MCF 10A (cell line): Measurements from ENCODE around the gene SDSL. TPM values are rescaled to one million over a fixed set of nuclear protein-coding genes. Genes with fewer than 3 reads are reported as not detected.

ENCODE experiments used
- BruUV-seq: library from RNA; stranded (reverse); fragments of 400-500 nt; replicated peaks from 2 replicates; lab custom pipeline; 2021; lab: Mats Ljungman, UMichigan
- CTCF ChIA-PET: fragments of 300-600 bp; sonication (Branson Sonifier 250); formaldehyde crosslinking; extraction: SDS; loops from one replicate; lab custom pipeline; 2021; ENCODE audit warnings: antibody characterized with exemption, inconsistent platforms; lab: Yijun Ruan, JAX
- POLR2A ChIA-PET: fragments of 300-600, 350-650 bp; sonication (Branson Sonifier 250); formaldehyde crosslinking; extraction: SDS; loops from one replicate; lab custom pipeline; 2020; ENCODE audit warnings: antibody characterized with exemption, inconsistent platforms; lab: Yijun Ruan, JAX
- DNase-seq: peaks from one replicate; pipeline ENCODE4 v3.0.0-alpha.2; 2018; ENCODE audit not compliant: unreplicated experiment
- H3K27ac Mint-ChIP-seq: one replicate; pipeline ENCODE4 v1.8.0; 2022; ENCODE audit warnings: mild to moderate bottlenecking, low read depth, mixed read lengths; ENCODE audit not compliant: unreplicated experiment
- H3K27me3 Mint-ChIP-seq: one replicate; pipeline ENCODE4 v1.8.0; 2022; ENCODE audit warnings: mixed read lengths; ENCODE audit not compliant: insufficient read depth, unreplicated experiment
- H3K36me3 Mint-ChIP-seq: one replicate; pipeline ENCODE4 v1.8.0; 2022; ENCODE audit warnings: mild to moderate bottlenecking, moderate library complexity, mixed read lengths; ENCODE audit not compliant: insufficient read depth, unreplicated experiment
- H3K4me1 Mint-ChIP-seq: one replicate; pipeline ENCODE4 v1.8.0; 2022; ENCODE audit warnings: mixed read lengths; ENCODE audit not compliant: insufficient read depth, unreplicated experiment
- H3K4me3 Mint-ChIP-seq: one replicate; pipeline ENCODE4 v1.8.0; 2022; ENCODE audit warnings: mild to moderate bottlenecking, moderate library complexity, mixed read lengths; ENCODE audit not compliant: unreplicated experiment
- H3K9me3 Mint-ChIP-seq: one replicate; pipeline ENCODE4 v1.8.0; 2022; ENCODE audit warnings: mixed read lengths; ENCODE audit not compliant: unreplicated experiment
- intact Hi-C: fragments of 100-400 bp; cut with micrococcal nuclease; formaldehyde crosslinking; loops from 2 replicates; pipeline ENCODE4 v1.14.1; 2022
- total RNA-seq: library from RNA; stranded (reverse); gene quantifications from 2 replicates; pipeline ENCODE4 v1.2.3, GENCODE V29; 2022
- TF ChIP-seq, protein P1 (sequence below): fragments of 200-600 bp; IDR thresholded peaks from one replicate; pipeline ENCODE4 v1.8.0; 2022; ENCODE audit warnings: antibody characterized with exemption, mild to moderate bottlenecking; ENCODE audit not compliant: unreplicated experiment

Gene SDSL
- total RNA-seq, 1 experiment from 2014 or later: 21.1 TPM

DNA sequence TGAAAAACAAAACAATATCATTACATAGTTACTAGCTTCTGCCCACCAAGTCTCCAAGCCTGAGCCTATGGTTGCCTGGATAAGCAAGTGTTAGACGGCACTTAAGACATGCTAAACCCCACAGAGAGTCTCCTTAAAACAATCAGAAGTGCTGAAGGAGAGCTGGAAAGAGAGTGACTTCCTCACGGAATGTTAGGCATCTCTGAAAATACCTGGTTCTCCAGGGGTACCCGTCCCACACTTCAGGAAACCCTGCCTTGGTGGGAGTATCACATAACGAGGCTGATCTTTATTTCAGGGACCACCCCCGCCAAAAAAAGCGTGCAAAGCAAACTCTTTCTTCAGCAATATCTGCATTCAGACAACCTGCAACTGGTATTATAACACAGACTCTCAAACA is 31.1 kb downstream of the SDSL start:
- H3K27me3 Mint-ChIP-seq: peaks cover 31% of the 10 kb centered on the region
- TF ChIP-seq, protein P1, sequence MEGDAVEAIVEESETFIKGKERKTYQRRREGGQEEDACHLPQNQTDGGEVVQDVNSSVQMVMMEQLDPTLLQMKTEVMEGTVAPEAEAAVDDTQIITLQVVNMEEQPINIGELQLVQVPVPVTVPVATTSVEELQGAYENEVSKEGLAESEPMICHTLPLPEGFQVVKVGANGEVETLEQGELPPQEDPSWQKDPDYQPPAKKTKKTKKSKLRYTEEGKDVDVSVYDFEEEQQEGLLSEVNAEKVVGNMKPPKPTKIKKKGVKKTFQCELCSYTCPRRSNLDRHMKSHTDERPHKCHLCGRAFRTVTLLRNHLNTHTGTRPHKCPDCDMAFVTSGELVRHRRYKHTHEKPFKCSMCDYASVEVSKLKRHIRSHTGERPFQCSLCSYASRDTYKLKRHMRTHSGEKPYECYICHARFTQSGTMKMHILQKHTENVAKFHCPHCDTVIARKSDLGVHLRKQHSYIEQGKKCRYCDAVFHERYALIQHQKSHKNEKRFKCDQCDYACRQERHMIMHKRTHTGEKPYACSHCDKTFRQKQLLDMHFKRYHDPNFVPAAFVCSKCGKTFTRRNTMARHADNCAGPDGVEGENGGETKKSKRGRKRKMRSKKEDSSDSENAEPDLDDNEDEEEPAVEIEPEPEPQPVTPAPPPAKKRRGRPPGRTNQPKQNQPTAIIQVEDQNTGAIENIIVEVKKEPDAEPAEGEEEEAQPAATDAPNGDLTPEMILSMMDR: no peak
- no peak overlapping the region for H3K4me3 Mint-ChIP-seq
- no peaks in the 10 kb centered on the region for H3K9me3 Mint-ChIP-seq
- H3K4me1 Mint-ChIP-seq: no peaks in the 10 kb centered on the region
- no peaks in the 10 kb centered on the region for H3K36me3 Mint-ChIP-seq
- DNase-seq: no peak
- no TSS peak for BruUV-seq
- intact Hi-C loops: no loop called here
- H3K27ac Mint-ChIP-seq: no peak overlapping the region
- ChIA-PET CTCF (interaction anchor here (0.6 to 2.7 kb wide), 5 partner anchors 9 to 679 kb away, joined by 3 to 19 read pairs (median 3); no protein-coding TSS in a partner anchor), POLR2A (no interaction called here)

DNA sequence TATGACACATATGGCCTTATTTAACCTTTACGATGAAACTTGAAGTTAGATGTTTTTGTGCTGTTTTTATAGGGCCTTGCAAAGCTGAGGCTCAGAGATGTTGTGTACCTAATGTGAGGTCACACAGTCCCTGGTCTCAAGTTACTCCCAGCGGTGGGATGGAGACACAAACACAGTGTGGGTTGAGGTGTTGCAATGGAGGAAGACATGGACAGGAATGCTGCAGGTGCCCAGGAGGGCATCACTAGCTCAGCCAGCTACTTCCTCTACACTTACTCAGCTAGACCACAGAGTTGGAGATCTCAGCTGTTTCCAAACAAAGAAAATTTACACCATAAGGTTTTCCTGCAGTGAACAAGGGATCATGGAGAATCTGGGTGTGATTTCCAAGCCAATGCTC is 34.0 kb downstream of the SDSL start:
- H3K27me3 Mint-ChIP-seq: peaks cover 50% of the 10 kb centered on the region
- no peaks in the 10 kb centered on the region for H3K4me1 Mint-ChIP-seq
- no peaks in the 10 kb centered on the region for H3K9me3 Mint-ChIP-seq
- ChIA-PET CTCF (interaction anchor here (1.4 kb wide), 1 partner anchor 31 kb away, joined by 6 read pairs; no protein-coding TSS in a partner anchor), POLR2A (no interaction called here)
- H3K4me3 Mint-ChIP-seq: no peak overlapping the region
- H3K27ac Mint-ChIP-seq: no peak overlapping the region
- TF ChIP-seq, protein P1: no peak
- intact Hi-C loops: no loop called here
- no peaks in the 10 kb centered on the region for H3K36me3 Mint-ChIP-seq
- DNase-seq: no peak
- BruUV-seq: no TSS peak

DNA sequence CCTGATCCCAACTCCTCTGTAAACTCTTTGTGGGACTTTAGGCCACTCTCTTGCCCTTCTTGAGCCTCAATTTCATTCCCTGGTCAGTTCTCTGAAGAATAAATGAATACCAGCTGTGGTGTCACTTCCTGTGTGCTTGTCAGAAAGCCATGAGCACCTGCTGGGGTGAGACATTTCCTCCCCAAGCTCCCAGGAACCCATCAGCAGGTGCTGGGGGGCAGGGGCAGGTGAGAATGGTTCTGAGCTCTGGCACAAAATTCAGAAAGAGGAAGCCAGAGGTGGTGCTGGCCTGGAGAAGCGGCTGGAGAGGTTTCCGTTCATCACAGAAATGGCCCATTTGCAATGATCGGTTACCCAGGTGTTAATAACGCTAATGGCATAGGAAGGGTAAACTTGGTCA is 34.6 kb downstream of the SDSL start:
- no peaks in the 10 kb centered on the region for H3K9me3 Mint-ChIP-seq
- intact Hi-C loops: no loop called here
- BruUV-seq: no TSS peak
- TF ChIP-seq, protein P1: no peak
- no peaks in the 10 kb centered on the region for H3K4me1 Mint-ChIP-seq
- ChIA-PET CTCF (no interaction called here), POLR2A (no interaction called here)
- H3K27me3 Mint-ChIP-seq: peaks cover 53% of the 10 kb centered on the region
- no peak overlapping the region for H3K4me3 Mint-ChIP-seq
- no peak for DNase-seq
- no peak overlapping the region for H3K27ac Mint-ChIP-seq
- H3K36me3 Mint-ChIP-seq: no peaks in the 10 kb centered on the region

DNA sequence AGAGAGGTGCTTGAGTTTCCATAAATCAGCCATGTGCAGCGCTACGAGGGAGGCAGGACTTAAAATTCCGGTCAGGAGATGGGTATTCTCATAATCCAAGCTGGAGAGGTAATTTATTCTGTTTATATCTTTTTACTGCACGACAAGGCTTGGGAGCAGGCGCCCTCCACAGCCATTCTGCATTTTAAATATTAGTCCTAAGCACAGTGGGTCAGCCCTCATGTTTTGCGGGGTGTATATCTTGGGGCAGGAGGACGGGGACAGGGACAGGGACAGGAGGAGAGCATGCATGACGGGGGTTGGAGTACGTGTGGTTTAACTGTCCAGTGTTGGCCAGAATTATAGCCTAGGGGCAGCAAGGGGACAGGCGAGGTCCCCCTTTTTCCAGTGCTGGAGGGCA is 35.0 kb downstream of the SDSL start:
- Mint-ChIP-seq H3K9me3 (no peaks in the 10 kb centered on the region), H3K4me1 (no peaks in the 10 kb centered on the region), H3K27ac (no peak overlapping the region), H3K36me3 (no peaks in the 10 kb centered on the region), H3K4me3 (no peak overlapping the region), H3K27me3 (peaks cover 53% of the 10 kb centered on the region)
- no TSS peak for BruUV-seq
- DNase-seq: no peak
- ChIA-PET POLR2A (no interaction called here), CTCF (no interaction called here)
- TF ChIP-seq, protein P1: no peak
- intact Hi-C loops: no loop called here
